Left colon (tissue), 2 donors: ENCODE results near the gene LRRFIP2. TPM values are rescaled to one million over a fixed set of nuclear protein-coding genes. Genes with fewer than 3 reads are reported as not detected.
A peak's percentile ranks its signal among the peaks of the same experiment; 100 is the strongest.

Experiments
- ATAC-seq: fragments of 200-7000 bp; cut with Tn5 transposase; one replicate; pipeline ENCODE4 v1.9.1; 2020; ENCODE audit warnings: mild to moderate bottlenecking, moderate library complexity
- DNase-seq, 2 donors: peaks; one replicate each; pipeline ENCODE4 v3.0.0-alpha.2; 2020
- intact Hi-C, 2 donors: fragments of 100-400 bp; cut with DNase I in 1 of 2; cut with micrococcal nuclease in 1 of 2; formaldehyde crosslinking; loops; one replicate each; pipeline versions ENCODE4 v1.11.2 to v1.14.0; 2022; cut with DNase I, micrococcal nuclease
- total RNA-seq, 2 donors: library from RNA; stranded (reverse); fragmentation: NEBNext Ultra II Directional; extraction: Animal tissue kit (Norgen Biotek cat#: 25700); gene quantifications; one replicate each; pipeline ENCODE4 v1.2.1, GENCODE V29; 2021
- donor health status: DM: no; HTN: no; CAD: no.
- donor health status: DM: yes; HTN: yes; CAD: no.

Gene LRRFIP2
- total RNA-seq, 2 donors from 2014 or later, result 108 to 120 TPM

GRCh38 chr3:37198547-37198946 is 24.2 kb upstream of the LRRFIP2 start:
- intact Hi-C loops, result no loop called here
- no peak for DNase-seq
- ATAC-seq, result no peak

- intact Hi-C loops, result no loop called here
- ATAC-seq (no peak), DNase-seq (no peak)
These were observed 23.5 kb upstream of the LRRFIP2 start for GRCh38 chr3:37197810-37198371.

GRCh38 chr3:37194533-37194932 is 20.2 kb upstream of the LRRFIP2 start:
- no peak for ATAC-seq
- no peak for DNase-seq
- intact Hi-C loops, result no loop called here

- ATAC-seq, result no peak
- DNase-seq, result no peak
- intact Hi-C loops, result no loop called here
These were observed 16.3 kb upstream of the LRRFIP2 start for GRCh38 chr3:37190667-37191066.

GRCh38 chr3:37189109-37189508 is 14.7 kb upstream of the LRRFIP2 start:
- intact Hi-C loops, result no loop called here
- ATAC-seq (no peak), DNase-seq (no peak)

- intact Hi-C loops, result no loop called here
- no peak for DNase-seq
- no peak for ATAC-seq
These were observed 9.6 kb upstream of the LRRFIP2 start for GRCh38 chr3:37183976-37184375.

- DNase-seq, result no peak
- ATAC-seq, result no peak
- intact Hi-C loops, result no loop called here
These were observed 9.0 kb upstream of the LRRFIP2 start for GRCh38 chr3:37183375-37183831.

GRCh38 chr3:37182816-37183215 is 8.4 kb upstream of the LRRFIP2 start:
- intact Hi-C loops, result no loop called here
- no peak for DNase-seq
- ATAC-seq, result no peak

- intact Hi-C loops, result no loop called here
- ATAC-seq (no peak), DNase-seq (no peak)
These were observed 7.4 kb upstream of the LRRFIP2 start for GRCh38 chr3:37181756-37182155.

- intact Hi-C loops, result no loop called here
These were observed 5.0 kb upstream of the LRRFIP2 start for GRCh38 chr3:37179144-37179967.

GRCh38 chr3:37173806-37174205 is 576 bp downstream of the LRRFIP2 start:
- DNase-seq (no peak), ATAC-seq (no peak)
- intact Hi-C loops, result no loop called here

More at GRCh38 chr3:37179144-37179967, 5.0 kb upstream of the LRRFIP2 start:
- ATAC-seq, result no peak
- no peak for DNase-seq

- ATAC-seq (no peak), DNase-seq (no peak)
- intact Hi-C loops, result no loop called here
These were observed 3.2 kb downstream of the LRRFIP2 start for GRCh38 chr3:37171144-37171543.

- intact Hi-C loops, result no loop called here
- DNase-seq (no peak), ATAC-seq (peak; percentile 6)
These were observed 3.9 kb downstream of the LRRFIP2 start for GRCh38 chr3:37170513-37170912.

GRCh38 chr3:37170060-37170459 is 4.3 kb downstream of the LRRFIP2 start:
- ATAC-seq, result peak; percentile 86
- intact Hi-C loops, result no loop called here
- peak in 1 of 2 donors; percentile 23 for DNase-seq

- intact Hi-C loops, result no loop called here
- no peak for DNase-seq
- ATAC-seq, result peak; percentile 75
These were observed 5.5 kb downstream of the LRRFIP2 start for GRCh38 chr3:37168896-37169295.

- ATAC-seq (no peak), DNase-seq (no peak)
- intact Hi-C loops, result no loop called here
These were observed 10.9 kb downstream of the LRRFIP2 start for GRCh38 chr3:37163262-37164015.

- no peak for DNase-seq
- ATAC-seq, result no peak
- intact Hi-C loops, result no loop called here
These were observed 11.7 kb downstream of the LRRFIP2 start for GRCh38 chr3:37162501-37163245.

GRCh38 chr3:37161351-37161750 is 13.0 kb downstream of the LRRFIP2 start:
- intact Hi-C loops, result no loop called here
- DNase-seq (no peak), ATAC-seq (no peak)

GRCh38 chr3:37155782-37156181 is 18.6 kb downstream of the LRRFIP2 start:
- ATAC-seq (no peak), DNase-seq (no peak)
- intact Hi-C loops, result no loop called here
